ENCODE measurements around the gene SLC22A23. TPM values are rescaled to one million over a fixed set of nuclear protein-coding genes. Genes with fewer than 3 reads are reported as not detected.

SLC22A23 gene
- total and polyA plus RNA-seq, 2 of the 4 experiments (the other 2 are of a cell fraction): 0.72 to 1.6 TPM

DNA sequence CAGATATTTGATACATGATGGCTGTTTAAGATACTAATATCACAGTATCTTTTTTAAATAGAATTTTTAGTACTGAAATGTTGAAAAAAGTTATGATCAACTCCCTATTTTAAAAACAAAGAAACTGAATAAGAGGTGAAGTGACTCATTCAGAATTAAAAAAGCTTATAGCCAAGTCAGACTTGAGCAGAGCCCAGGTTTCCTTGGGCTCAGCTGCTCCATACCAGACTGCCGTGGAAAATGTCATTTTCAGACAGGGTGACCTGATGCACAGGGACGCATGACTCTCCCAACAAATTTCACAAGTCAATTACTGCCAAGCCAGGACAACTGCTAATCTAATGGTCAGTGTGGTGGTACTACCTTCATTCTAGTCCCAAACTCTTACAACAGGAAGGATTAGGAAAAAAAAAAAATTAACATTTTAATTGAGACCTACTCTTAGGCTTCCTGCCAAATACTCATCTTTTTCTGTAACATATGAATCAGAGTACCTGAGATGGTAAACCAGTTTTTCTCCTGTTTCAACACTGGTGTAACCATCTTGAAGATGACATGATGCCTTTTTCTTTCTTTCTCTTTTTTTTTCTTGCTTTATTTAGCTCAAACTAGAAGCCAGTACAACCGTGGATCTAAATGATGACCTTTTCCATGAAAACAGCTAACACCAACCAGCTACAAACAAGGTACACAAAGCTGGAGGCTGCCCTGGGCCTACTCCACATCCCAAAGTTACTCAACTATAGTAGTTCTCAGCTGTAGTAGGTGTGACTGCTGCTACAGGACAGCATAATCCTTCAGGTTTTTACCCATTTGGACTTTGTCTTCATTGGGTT is 30.5 kb downstream of the SLC22A23 start:
- no peak overlapping the region for H2AK9ac ChIP-seq (replicated peaks; ENCODE audit: low read depth, low read length, poor library complexity)
- no peak overlapping the region for H4K8ac ChIP-seq (ENCODE audit: low read depth in 2 of 2, low read length in 2 of 2)
- no TSS peak for BruUV-seq (replicated peaks)
- DNase-seq (no peak), ATAC-seq (ENCODE audit: low read depth) (no peak)
- intact Hi-C loops (cut with micrococcal nuclease) (no loop called here), dilution Hi-C loops (cut with HindIII; ENCODE audit: low sequenced_read_pairs, unreplicated experiment) (no loop called here), in situ Hi-C loops (cut with MboI; ENCODE audit: low sequenced_read_pairs) (no loop called here)
- H3K9me1 ChIP-seq (ENCODE audit: insufficient read depth, low read length): no peaks in the 10 kb centered on the region
- no peaks in the 10 kb centered on the region for H3K79me1 ChIP-seq (ENCODE audit: low read depth in 1 of 2, low read length in 2 of 2)
- H2AFZ ChIP-seq (replicated peaks; ENCODE audit: low read length, poor library complexity): no peak overlapping the region
- no peak overlapping the region for H4K91ac ChIP-seq (ENCODE audit: insufficient read depth, low read depth, low read length)
- no peaks in the 10 kb centered on the region for H3K36me3 ChIP-seq (ENCODE audit: control insufficient read depth, insufficient read depth, low read length)
- POLR2A ChIA-PET (ENCODE audit: unreplicated experiment): no interaction called here
- no peak overlapping the region for H3K9ac ChIP-seq (ENCODE audit: low read depth, low read length)
- peaks cover 37% of the 10 kb centered on the region for H3K27me3 ChIP-seq (ENCODE audit: control insufficient read depth, insufficient read depth, low read length)
- no peak overlapping the region for H3K18ac ChIP-seq (ENCODE audit: low read depth, low read length)
- H2BK120ac ChIP-seq (ENCODE audit: low read depth, low read length): no peak overlapping the region
- no peak overlapping the region for H3K4ac ChIP-seq (ENCODE audit: low read depth, low read length)
- no peak overlapping the region for H3K56ac ChIP-seq (ENCODE audit: extremely low read depth, insufficient read depth, low read length)
- no peak overlapping the region for H2BK5ac ChIP-seq (ENCODE audit: low read depth, low read length, poor library complexity, severe bottlenecking)
- no peak overlapping the region for H2BK15ac ChIP-seq (ENCODE audit: low read depth, low read length)
- no peak overlapping the region for H3K4me2 ChIP-seq (ENCODE audit: low read depth, low read length)
- CTCF ChIA-PET: no interaction called here
- H3K4me1 ChIP-seq (ENCODE audit: control insufficient read depth, insufficient read depth, low read length): no peaks in the 10 kb centered on the region
- no peak overlapping the region for H3K27ac ChIP-seq (ENCODE audit: insufficient read depth, low read length)
- H3K4me3 ChIP-seq (ENCODE audit: insufficient read depth, low read depth, low read length): no peak overlapping the region
- H4K5ac ChIP-seq (ENCODE audit: low read depth, low read length): no peak overlapping the region
- TF ChIP-seq, protein P1, sequence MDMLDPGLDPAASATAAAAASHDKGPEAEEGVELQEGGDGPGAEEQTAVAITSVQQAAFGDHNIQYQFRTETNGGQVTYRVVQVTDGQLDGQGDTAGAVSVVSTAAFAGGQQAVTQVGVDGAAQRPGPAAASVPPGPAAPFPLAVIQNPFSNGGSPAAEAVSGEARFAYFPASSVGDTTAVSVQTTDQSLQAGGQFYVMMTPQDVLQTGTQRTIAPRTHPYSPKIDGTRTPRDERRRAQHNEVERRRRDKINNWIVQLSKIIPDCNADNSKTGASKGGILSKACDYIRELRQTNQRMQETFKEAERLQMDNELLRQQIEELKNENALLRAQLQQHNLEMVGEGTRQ (IDR thresholded peaks at IDR 0.05; ENCODE audit: low read depth, low read length): no peak
- no peak for TF ChIP-seq MAZ (IDR thresholded peaks at IDR 0.05; ENCODE audit: borderline replicate concordance, low read depth, low read length)
- no peak for TF ChIP-seq RCOR1 (IDR thresholded peaks at IDR 0.05; ENCODE audit: insufficient replicate concordance, low read length)
- no peak for TF ChIP-seq MAFK (IDR thresholded peaks at IDR 0.05; ENCODE audit: low read depth, low read length)
- no peak for TF ChIP-seq CHD1 (IDR thresholded peaks at IDR 0.05; ENCODE audit: low read depth, low read length)
- TF ChIP-seq RFX5 (IDR thresholded peaks at IDR 0.05; ENCODE audit: low read depth, low read length): no peak
- no peak for TF ChIP-seq POLR2A (IDR thresholded peaks at IDR 0.05; ENCODE audit: low read depth, low read length)
- no peak for TF ChIP-seq RAD21 (IDR thresholded peaks at IDR 0.05; ENCODE audit: low read length)
- no peak for TF ChIP-seq CEBPB (IDR thresholded peaks at IDR 0.05; ENCODE audit: low read depth, low read length)
- TF ChIP-seq, protein P2, sequence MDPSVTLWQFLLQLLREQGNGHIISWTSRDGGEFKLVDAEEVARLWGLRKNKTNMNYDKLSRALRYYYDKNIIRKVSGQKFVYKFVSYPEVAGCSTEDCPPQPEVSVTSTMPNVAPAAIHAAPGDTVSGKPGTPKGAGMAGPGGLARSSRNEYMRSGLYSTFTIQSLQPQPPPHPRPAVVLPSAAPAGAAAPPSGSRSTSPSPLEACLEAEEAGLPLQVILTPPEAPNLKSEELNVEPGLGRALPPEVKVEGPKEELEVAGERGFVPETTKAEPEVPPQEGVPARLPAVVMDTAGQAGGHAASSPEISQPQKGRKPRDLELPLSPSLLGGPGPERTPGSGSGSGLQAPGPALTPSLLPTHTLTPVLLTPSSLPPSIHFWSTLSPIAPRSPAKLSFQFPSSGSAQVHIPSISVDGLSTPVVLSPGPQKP (IDR thresholded peaks at IDR 0.05; ENCODE audit: borderline replicate concordance, low read depth, low read length): no peak
- TF ChIP-seq, protein P3, sequence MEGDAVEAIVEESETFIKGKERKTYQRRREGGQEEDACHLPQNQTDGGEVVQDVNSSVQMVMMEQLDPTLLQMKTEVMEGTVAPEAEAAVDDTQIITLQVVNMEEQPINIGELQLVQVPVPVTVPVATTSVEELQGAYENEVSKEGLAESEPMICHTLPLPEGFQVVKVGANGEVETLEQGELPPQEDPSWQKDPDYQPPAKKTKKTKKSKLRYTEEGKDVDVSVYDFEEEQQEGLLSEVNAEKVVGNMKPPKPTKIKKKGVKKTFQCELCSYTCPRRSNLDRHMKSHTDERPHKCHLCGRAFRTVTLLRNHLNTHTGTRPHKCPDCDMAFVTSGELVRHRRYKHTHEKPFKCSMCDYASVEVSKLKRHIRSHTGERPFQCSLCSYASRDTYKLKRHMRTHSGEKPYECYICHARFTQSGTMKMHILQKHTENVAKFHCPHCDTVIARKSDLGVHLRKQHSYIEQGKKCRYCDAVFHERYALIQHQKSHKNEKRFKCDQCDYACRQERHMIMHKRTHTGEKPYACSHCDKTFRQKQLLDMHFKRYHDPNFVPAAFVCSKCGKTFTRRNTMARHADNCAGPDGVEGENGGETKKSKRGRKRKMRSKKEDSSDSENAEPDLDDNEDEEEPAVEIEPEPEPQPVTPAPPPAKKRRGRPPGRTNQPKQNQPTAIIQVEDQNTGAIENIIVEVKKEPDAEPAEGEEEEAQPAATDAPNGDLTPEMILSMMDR (conservative IDR thresholded peaks at IDR 0.05; ENCODE audit: low read depth, low read length): no peak
- TF ChIP-seq SMC3 (IDR thresholded peaks at IDR 0.05; ENCODE audit: low read depth, low read length): no peak
- TF ChIP-seq NFE2L2 (IDR thresholded peaks at IDR 0.05; ENCODE audit: low read depth, low read length): no peak
- no peak for TF ChIP-seq BHLHE40 (IDR thresholded peaks at IDR 0.05; ENCODE audit: low read depth, low read length)
- TF ChIP-seq MXI1 (IDR thresholded peaks at IDR 0.05; ENCODE audit: borderline replicate concordance, low read depth, low read length): no peak
- TF ChIP-seq FOS (IDR thresholded peaks at IDR 0.05; ENCODE audit: low read depth, low read length): no peak
- no peak overlapping the region for H3K14ac ChIP-seq (replicated peaks; ENCODE audit: low read depth, low read length)
- no peaks in the 10 kb centered on the region for H4K20me1 ChIP-seq (ENCODE audit: insufficient read depth, low read length)
- H3K9me3 ChIP-seq (ENCODE audit: control insufficient read depth, insufficient read depth, low read length): no peaks in the 10 kb centered on the region
- no peak overlapping the region for H3K23ac ChIP-seq (ENCODE audit: low read depth, low read length)
- H2BK20ac ChIP-seq (ENCODE audit: low read depth, low read length): no peak overlapping the region
- no peak overlapping the region for H2AK5ac ChIP-seq (ENCODE audit: low read depth, low read length)
- WGBS, 2 experiments (ENCODE audit: extremely low coverage in 2 of 2, insufficient read length in 1 of 2): 50% methylated on average over 1 of the region's 3 CpGs; no CpG with 5 or more reads in 1 of the 2 experiments
